GM12891 (cell line): ENCODE results near the gene ADGRV1.
"Not testable (repeated sequence)": the region's sequence is repeated elsewhere in the genome, so short reads cannot be mapped to it uniquely, and the experiment has no call there.

Experiments used
- DNase-seq: peaks from one replicate; pipeline ENCODE4 v3.0.0; 2011; ENCODE audit warnings: low spot score; ENCODE audit not compliant: insufficient read length
- FAIRE-seq: peaks from 2 replicates; lab custom pipeline; 2011; peaks lifted over from hg19 to GRCh38; lab: Jason Lieb, UNC
- PAX5 ChIP-seq: IDR thresholded peaks from 2 replicates; pipeline ENCODE4 v1.6.1; 2011; ENCODE audit warnings: low read length, moderate library complexity, mild to moderate bottlenecking; ENCODE audit not compliant: insufficient read depth, severe bottlenecking
- POLR2A ChIP-seq: IDR thresholded peaks from 2 replicates; pipeline ENCODE4 v1.6.1; 2011; ENCODE audit warnings: low read depth, low read length, control low read depth
- POLR2AphosphoS5 ChIP-seq: IDR thresholded peaks from 2 replicates; pipeline ENCODE4 v1.6.1; 2011; ENCODE audit warnings: low read depth, low read length, control low read depth
- POU2F2 ChIP-seq: IDR thresholded peaks from 2 replicates; pipeline ENCODE4 v1.6.1; 2011; ENCODE audit warnings: low read depth, mild to moderate bottlenecking, control low read depth, low read length, moderate library complexity
- SPI1 ChIP-seq: IDR thresholded peaks from 2 replicates; pipeline ENCODE4 v1.6.1; 2011; ENCODE audit warnings: low read depth, low read length, control low read depth
- TAF1 ChIP-seq: IDR thresholded peaks from 2 replicates; pipeline ENCODE4 v1.6.1; 2011; ENCODE audit warnings: low read depth, low read length, control low read depth

ADGRV1 gene

GRCh38 chr5:91027405-91028139 is 469.0 kb downstream of the ADGRV1 start:
- FAIRE-seq (no peak), DNase-seq (no peak)
- TF ChIP-seq TAF1 (no peak), SPI1 (no peak), POLR2A (no peak), POLR2AphosphoS5 (no peak), PAX5 (no peak), POU2F2 (no peak)

DNA sequence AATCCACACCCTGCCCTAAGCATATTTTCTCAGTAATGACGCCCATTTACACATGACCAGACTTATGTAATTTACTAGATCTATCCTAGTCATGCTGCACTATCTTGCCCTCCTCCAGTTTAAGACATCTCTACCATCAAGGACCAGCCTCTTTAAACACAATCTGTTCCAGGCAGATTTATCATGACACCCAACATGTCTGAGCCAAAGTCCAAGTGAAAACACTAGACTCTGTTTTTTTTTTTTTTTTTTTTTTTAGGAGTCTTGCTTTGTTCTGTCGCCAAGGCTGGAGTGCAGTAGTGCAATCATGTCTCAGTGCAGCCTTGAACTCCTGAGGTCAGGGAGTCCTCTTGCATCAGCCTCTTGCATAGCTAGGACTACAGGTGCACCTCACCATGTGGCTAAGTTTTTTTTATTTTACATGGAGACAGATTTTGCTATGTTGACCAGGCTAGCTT is 469.9 kb downstream of the ADGRV1 start:
- FAIRE-seq (no peak), DNase-seq (no peak)
- TF ChIP-seq POLR2AphosphoS5 = no peak
- no peak for TF ChIP-seq TAF1
- TF ChIP-seq POU2F2 = no peak
- TF ChIP-seq POLR2A = no peak
- TF ChIP-seq PAX5 = no peak
- TF ChIP-seq SPI1 = no peak

GRCh38 chr5:91030521-91031401 is 472.2 kb downstream of the ADGRV1 start:
- DNase-seq = no peak
- TF ChIP-seq PAX5 (no peak), SPI1 (no peak)
- no peak for FAIRE-seq

DNA sequence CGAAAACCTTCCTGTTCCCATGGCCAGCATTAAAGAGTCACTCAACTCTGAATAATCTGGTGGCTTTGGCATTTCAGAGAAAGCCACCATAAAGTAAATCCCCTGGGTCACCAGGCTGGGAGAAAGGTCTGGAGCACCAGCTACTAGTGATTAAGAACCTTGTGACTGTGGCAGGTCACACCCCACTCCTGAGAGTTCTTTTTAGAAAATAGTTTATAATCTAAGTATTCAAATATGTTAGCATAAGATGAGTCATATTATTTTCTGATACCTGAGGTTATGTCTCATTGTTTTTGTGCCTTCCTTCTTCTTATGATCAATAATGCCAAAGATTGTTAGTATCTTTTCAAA is 472.8 kb downstream of the ADGRV1 start:
- DNase-seq (no peak), FAIRE-seq (no peak)
- TF ChIP-seq TAF1 (no peak), POU2F2 (no peak), PAX5 (no peak), POLR2A (no peak), SPI1 (no peak), POLR2AphosphoS5 (no peak)

DNA sequence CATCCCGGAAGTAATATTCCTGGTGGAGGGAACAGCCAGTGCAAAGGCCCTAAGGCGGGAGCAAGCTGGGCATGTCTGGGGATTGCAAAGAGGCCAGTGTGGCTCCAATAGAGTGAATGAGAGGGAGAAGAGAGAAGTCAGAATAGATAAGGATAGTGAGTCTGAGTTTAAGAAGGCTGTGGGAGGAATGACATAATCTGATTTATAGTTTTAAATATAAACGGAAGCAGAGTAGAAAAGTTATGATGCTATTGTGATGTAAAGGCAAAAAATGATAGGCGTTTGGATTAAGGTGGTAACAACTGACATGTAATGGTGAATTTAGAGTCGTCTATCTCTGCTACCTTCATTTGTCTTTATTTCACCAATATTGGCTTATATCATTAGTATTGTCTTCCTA is 473.5 kb downstream of the ADGRV1 start:
- FAIRE-seq (no peak), DNase-seq (no peak)
- TF ChIP-seq SPI1 = no peak
- TF ChIP-seq TAF1 = no peak
- no peak for TF ChIP-seq PAX5
- TF ChIP-seq POLR2AphosphoS5 = no peak
- no peak for TF ChIP-seq POLR2A
- TF ChIP-seq POU2F2 = no peak

DNA sequence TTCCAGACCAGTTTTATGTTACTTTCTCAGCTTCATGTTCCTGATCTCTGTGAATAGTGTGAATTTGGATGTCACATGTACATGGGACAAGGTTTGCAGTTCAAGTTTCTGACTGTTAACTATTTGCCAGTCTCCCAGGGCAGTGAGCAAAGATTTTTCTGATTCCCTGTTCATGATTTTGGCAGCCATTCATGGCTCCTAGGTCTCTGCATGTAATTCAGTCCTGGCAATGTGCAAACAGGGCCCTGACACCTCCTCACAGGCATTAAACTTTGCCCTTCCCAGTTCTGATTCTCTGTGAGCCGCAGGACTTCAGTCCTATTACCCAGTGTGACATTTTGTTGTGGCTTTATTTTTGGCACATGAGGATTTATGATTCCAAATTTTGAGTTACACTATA is 474.8 kb downstream of the ADGRV1 start:
- DNase-seq = no peak
- no peak for TF ChIP-seq SPI1
- TF ChIP-seq POLR2A = no peak
- FAIRE-seq = no peak

GRCh38 chr5:91038180-91038808 is 479.7 kb downstream of the ADGRV1 start:
- DNase-seq (no peak), FAIRE-seq (no peak)
- TF ChIP-seq SPI1 = no peak
- no peak for TF ChIP-seq POLR2A
- no peak for TF ChIP-seq POU2F2
- no peak for TF ChIP-seq PAX5
- TF ChIP-seq TAF1 = no peak
- TF ChIP-seq POLR2AphosphoS5 = no peak

DNA sequence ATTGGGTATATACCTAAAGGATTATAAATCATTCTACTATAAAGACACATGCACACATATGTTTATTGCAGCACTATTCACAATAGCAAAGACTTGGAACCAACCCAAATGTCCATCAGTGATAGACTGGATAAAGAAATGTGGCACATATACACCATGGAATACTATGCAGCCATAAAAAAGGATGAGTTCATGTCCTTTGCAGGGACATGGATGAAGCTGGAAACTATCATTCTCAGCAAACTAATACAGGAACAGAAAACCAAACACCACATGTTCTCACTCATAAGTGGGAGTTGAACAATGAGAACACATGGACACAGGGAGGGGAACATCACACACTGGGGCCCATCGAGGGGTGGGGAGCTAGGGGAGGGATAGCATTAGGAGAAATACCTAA is 482.5 kb downstream of the ADGRV1 start:
- DNase-seq, FAIRE-seq: not testable (repeated sequence)

DNA sequence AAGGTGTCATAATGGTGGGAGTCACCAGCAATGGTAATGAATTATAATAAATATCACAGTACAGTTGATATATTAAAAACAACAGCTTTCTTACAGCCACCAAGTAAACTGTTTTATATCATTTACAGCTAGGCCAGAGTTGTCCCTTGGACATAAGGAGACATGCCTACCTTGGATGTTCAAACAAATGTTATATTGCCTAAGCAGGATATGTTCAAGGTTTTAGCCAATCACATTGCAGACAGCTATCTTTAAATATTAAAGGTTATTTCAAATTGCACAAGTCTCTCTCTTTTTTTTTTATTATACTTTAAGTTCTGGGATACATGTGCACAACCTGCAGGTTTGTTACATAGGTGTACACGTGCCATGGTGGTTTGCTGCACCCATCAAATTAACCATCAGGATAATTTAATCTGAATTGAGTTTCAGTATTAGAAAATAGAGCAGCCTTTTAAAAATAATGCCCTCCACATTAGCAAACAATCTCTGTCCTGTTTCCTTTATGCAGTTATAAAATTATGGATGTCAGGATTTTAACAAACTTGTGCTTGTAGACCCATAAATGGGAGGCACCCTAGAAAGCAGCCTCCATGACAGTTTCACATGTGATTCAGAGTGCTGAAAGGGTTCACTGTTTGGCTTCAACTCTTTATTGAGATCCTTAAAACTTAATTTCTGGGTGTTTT is 483.8 kb downstream of the ADGRV1 start:
- DNase-seq (no peak), FAIRE-seq (no peak)
- no peak for TF ChIP-seq PAX5
- TF ChIP-seq SPI1 = no peak
- TF ChIP-seq POLR2A = no peak

DNA sequence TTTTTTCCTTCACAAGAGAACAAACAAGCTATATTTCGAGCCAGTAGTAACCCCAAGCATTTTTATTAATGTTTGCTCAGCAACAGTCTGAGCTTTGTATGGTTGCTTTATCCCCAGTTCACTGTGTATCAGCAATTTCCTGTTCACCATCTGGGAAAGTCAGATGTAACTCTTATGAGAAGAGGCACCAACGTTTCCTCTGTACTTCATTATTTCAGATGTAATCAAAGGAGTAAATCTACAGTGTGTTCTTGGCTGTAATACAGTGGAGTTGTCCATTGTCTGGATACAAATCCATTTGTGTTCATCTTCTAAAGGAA is 484.3 kb downstream of the ADGRV1 start:
- DNase-seq (no peak), FAIRE-seq (no peak)
- TF ChIP-seq SPI1 (no peak), POU2F2 (no peak), TAF1 (no peak), POLR2AphosphoS5 (no peak), PAX5 (no peak), POLR2A (no peak)
